Activated gamma-delta T cell treated with Interleukin-2 at 50 U/mL for 16 hours (primary cell): ENCODE data around the gene WDR87.
"Not testable (repeated sequence)": the region's sequence is repeated elsewhere in the genome, so short reads cannot be mapped to it uniquely, and the experiment has no call there.

ENCODE experiments used
- DNase-seq: peaks from one replicate; pipeline ENCODE4 v3.0.0-alpha.2; 2020

The WDR87 gene

GRCh38 chr19:37929355-37929923, 23.0 kb upstream of the WDR87 start:
- no peak for DNase-seq

GRCh38 chr19:37928527-37929286, 22.3 kb upstream of the WDR87 start:
- no peak for DNase-seq

GRCh38 chr19:37926711-37927110, 20.3 kb upstream of the WDR87 start:
- no peak for DNase-seq

- DNase-seq = no peak
Measured at GRCh38 chr19:37926255-37926654, 19.9 kb upstream of the WDR87 start.

- DNase-seq = no peak
Measured at GRCh38 chr19:37925212-37925611, 18.8 kb upstream of the WDR87 start.

GRCh38 chr19:37924573-37924972, 18.2 kb upstream of the WDR87 start:
- DNase-seq = not testable (repeated sequence)

GRCh38 chr19:37920591-37921450, 14.4 kb upstream of the WDR87 start:
- DNase-seq = no peak

GRCh38 chr19:37914908-37915307, 8.5 kb upstream of the WDR87 start:
- no peak for DNase-seq

- no peak for DNase-seq
Measured at GRCh38 chr19:37909661-37910199, 3.3 kb upstream of the WDR87 start.

- no peak for DNase-seq
Measured at GRCh38 chr19:37907735-37908455, 1.5 kb upstream of the WDR87 start.

- DNase-seq = peak; percentile 90
Measured at GRCh38 chr19:37906869-37907734, 708 bp upstream of the WDR87 start, which contains the start of gene SIPA1L3. SIPA1L3 (plus strand) TSS chr19:37907208; CDS start chr19:38081566, 174,358 bp downstream.

- no peak for DNase-seq
Measured at GRCh38 chr19:37903096-37903495, 3.3 kb downstream of the WDR87 start.

- peak; percentile 79 for DNase-seq
Measured at GRCh38 chr19:37902668-37903067, 3.7 kb downstream of the WDR87 start.

- DNase-seq = no peak
Measured at GRCh38 chr19:37899966-37900365, 6.4 kb downstream of the WDR87 start.

- DNase-seq = no peak
Measured at GRCh38 chr19:37899453-37899852, 6.9 kb downstream of the WDR87 start.

GRCh38 chr19:37896180-37896579, 10.2 kb downstream of the WDR87 start:
- no peak for DNase-seq

- DNase-seq = no peak
Measured at GRCh38 chr19:37893845-37894575, 12.4 kb downstream of the WDR87 start.

GRCh38 chr19:37886571-37886970, 19.8 kb downstream of the WDR87 start:
- no peak for DNase-seq

- no peak for DNase-seq
Measured at GRCh38 chr19:37885392-37885791, 21.0 kb downstream of the WDR87 start.

GRCh38 chr19:37877147-37877546, 29.2 kb downstream of the WDR87 start:
- no peak for DNase-seq

GRCh38 chr19:37876032-37876431, 30.4 kb downstream of the WDR87 start:
- DNase-seq = no peak
